PC-9 (cell line): ENCODE measurements around the gene MORN5.

ENCODE experiments used
- EZH2 ChIP-seq: fragments of 200-600 bp; sonication (generic); IDR thresholded peaks from 2 replicates; pipeline ENCODE4 v1.8.0; 2017; ENCODE audit warnings: antibody characterized with exemption, low read depth
- TF ChIP-seq, protein P1 (sequence below): fragments of 200-600 bp; sonication (generic); conservative IDR thresholded peaks from 2 replicates; pipeline ENCODE4 v1.6.1; 2017; ENCODE audit warnings: mixed run types, antibody characterized with exemption, mild to moderate bottlenecking, moderate library complexity

DNA sequence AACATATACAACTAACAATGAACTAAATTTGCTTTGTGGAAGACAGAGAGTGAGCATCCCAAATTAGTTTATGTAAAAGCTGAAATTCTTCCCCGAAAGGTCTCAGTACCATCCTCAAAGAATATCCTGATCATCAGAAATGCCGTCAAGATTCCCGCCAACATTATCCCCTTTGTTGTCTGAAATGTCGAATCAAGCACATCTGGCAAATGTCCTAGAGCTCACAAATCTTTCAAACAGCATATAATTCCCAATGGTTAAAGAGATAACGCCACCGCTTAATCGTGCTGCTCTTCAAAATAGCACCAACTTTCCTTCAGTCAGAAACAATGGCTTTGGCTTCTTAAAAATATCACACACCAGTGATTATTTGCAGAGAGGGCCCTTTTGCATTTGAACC lies 23.8 kb downstream of the MORN5 start:
- TF ChIP-seq, protein P1, sequence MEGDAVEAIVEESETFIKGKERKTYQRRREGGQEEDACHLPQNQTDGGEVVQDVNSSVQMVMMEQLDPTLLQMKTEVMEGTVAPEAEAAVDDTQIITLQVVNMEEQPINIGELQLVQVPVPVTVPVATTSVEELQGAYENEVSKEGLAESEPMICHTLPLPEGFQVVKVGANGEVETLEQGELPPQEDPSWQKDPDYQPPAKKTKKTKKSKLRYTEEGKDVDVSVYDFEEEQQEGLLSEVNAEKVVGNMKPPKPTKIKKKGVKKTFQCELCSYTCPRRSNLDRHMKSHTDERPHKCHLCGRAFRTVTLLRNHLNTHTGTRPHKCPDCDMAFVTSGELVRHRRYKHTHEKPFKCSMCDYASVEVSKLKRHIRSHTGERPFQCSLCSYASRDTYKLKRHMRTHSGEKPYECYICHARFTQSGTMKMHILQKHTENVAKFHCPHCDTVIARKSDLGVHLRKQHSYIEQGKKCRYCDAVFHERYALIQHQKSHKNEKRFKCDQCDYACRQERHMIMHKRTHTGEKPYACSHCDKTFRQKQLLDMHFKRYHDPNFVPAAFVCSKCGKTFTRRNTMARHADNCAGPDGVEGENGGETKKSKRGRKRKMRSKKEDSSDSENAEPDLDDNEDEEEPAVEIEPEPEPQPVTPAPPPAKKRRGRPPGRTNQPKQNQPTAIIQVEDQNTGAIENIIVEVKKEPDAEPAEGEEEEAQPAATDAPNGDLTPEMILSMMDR: no peak
- no peak for TF ChIP-seq EZH2
